Ovary (tissue), 9 donors: ENCODE results near the gene CPNE1. TPM values are rescaled to one million over a fixed set of nuclear protein-coding genes. Genes with fewer than 3 reads are reported as not detected.

Experiments
- DNase-seq, 5 donors: peaks; one replicate each; pipeline ENCODE4 v3.0.0-alpha.2; 2019 to 2020
- H3K27ac ChIP-seq, 2 donors: fragments of 200-600 bp; one replicate each; pipeline versions ENCODE4 v1.5.1 to v1.8.0; 2019 to 2022
- H3K27me3 ChIP-seq: fragments of 200-600 bp; one replicate; pipeline ENCODE4 v1.8.0; 2022
- H3K36me3 ChIP-seq: fragments of 200-600 bp; sonication (generic); one replicate; pipeline ENCODE4 v1.5.1; 2019
- H3K4me1 ChIP-seq: one replicate; pipeline ENCODE4 v1.8.1; 2013; ENCODE audit warnings: mild to moderate bottlenecking, moderate library complexity; ENCODE audit not compliant: insufficient read depth
- H3K4me3 ChIP-seq: fragments of 200-600 bp; sonication (generic); one replicate; pipeline ENCODE4 v1.5.1; 2017
- H3K9me3 ChIP-seq, 2 donors: fragments of 200-600 bp in 1 of 2; sonication (generic) in 1 of 2; one replicate each; pipeline versions ENCODE4 v1.5.1 to v1.8.1; 2013 to 2019; ENCODE audit warnings: mild to moderate bottlenecking in 1 of 2, moderate library complexity in 1 of 2
- EP300 ChIP-seq: sonication (generic); formaldehyde crosslinking; IDR thresholded peaks from one replicate; pipeline ENCODE4 v1.6.1; 2017; ENCODE audit warnings: antibody characterized with exemption
- POLR2A ChIP-seq: fragments of 450-650 bp; IDR thresholded peaks from one replicate; pipeline ENCODE4 v1.6.1; 2017; ENCODE audit warnings: antibody characterized with exemption, mild to moderate bottlenecking, moderate library complexity
- WGBS, 3 donors: extraction: QIAGEN DNeasy Blood & Tissue Kit in 1 of 3; methylation state at CpG; one replicate each; pipeline versions ENCODE4 v1.1.5 to v1.1.7; 2013 to 2017; 5-methylcytosine and 5-hydroxymethylcytosine counted together
- intact Hi-C, 4 donors: fragments of 100-400 bp; cut with DNase I; formaldehyde crosslinking; loops; one replicate each; pipeline versions ENCODE4 v1.11.0 to v1.15.1; 2022 to 2023
- polyA plus RNA-seq, 2 donors: library from polyadenylated mRNA; stranded (reverse); fragments of 200-250 nt in 1 of 2; fragments of 350-450 nt in 1 of 2; fragmentation: Illumina TruSeq in 1 of 2; extraction: RNeasy Lipid Tissue Mini Kit (QIAGEN cat#74804) in 1 of 2; gene quantifications; one replicate each; pipeline ENCODE4 v1.2.3, GENCODE V29; 2013 to 2014
- total RNA-seq, 7 donors: library from RNA; depleted of rRNA in 2 of 7; stranded (reverse); fragments of >200 nt in 2 of 7; fragmentation: NEBNext Ultra II Directional in 3 of 7; extraction: Animal tissue kit (Norgen Biotek cat#: 25700) in 3 of 7; gene quantifications; one replicate each; pipeline versions ENCODE4 v1.1.0 to v1.2.4, GENCODE V29; 2016 to 2023
- TF ChIP-seq, protein P1 (sequence below), 3 donors: fragments of 450-650 bp in 2 of 3; fragments of 200-600 bp in 1 of 3; IDR thresholded peaks; one replicate each; pipeline versions ENCODE4 v1.5.1 to v1.8.0; 2016 to 2022; ENCODE audit warnings: antibody characterized with exemption in 3 of 3, mild to moderate bottlenecking in 1 of 3
- donor health status: DM: no; HTN: no; CAD: no; lungs with moderate emphysema.
- donor health status: DM: no; HTN: no; CAD: no.
- donor health status: Bipolar disorder and iron deficiency.
- donor health status: DM: yes; HTN: yes; CAD: no.
- donor health status: DM: no; HTN: no; CAD: no.
- donor health status: DM: yes; HTN: yes; CAD: no.

CPNE1 gene
- total and polyA plus RNA-seq, 9 donors: 97.5 to 173 (median 157) TPM

GRCh38 chr20:35704514-35705261 lies 40.0 kb upstream of the CPNE1 start:
- H3K27me3 ChIP-seq: no peaks in the 10 kb centered on the region
- WGBS, 3 donors: 73 to 79% (median 76%) methylated on average over 5 of the region's 5 CpGs
- TF ChIP-seq EP300: no peak
- TF ChIP-seq, protein P1, sequence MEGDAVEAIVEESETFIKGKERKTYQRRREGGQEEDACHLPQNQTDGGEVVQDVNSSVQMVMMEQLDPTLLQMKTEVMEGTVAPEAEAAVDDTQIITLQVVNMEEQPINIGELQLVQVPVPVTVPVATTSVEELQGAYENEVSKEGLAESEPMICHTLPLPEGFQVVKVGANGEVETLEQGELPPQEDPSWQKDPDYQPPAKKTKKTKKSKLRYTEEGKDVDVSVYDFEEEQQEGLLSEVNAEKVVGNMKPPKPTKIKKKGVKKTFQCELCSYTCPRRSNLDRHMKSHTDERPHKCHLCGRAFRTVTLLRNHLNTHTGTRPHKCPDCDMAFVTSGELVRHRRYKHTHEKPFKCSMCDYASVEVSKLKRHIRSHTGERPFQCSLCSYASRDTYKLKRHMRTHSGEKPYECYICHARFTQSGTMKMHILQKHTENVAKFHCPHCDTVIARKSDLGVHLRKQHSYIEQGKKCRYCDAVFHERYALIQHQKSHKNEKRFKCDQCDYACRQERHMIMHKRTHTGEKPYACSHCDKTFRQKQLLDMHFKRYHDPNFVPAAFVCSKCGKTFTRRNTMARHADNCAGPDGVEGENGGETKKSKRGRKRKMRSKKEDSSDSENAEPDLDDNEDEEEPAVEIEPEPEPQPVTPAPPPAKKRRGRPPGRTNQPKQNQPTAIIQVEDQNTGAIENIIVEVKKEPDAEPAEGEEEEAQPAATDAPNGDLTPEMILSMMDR (IDR thresholded peaks at IDR 0.05): no peak
- no peak for TF ChIP-seq POLR2A
- no peak for DNase-seq
- no peak overlapping the region for H3K4me3 ChIP-seq
- intact Hi-C loops: loop anchor here in 1 of 4 donors (5.0 kb wide), 1 partner anchor 33 kb away; no protein-coding TSS in a partner anchor
- no peak overlapping the region for H3K27ac ChIP-seq
- no peaks in the 10 kb centered on the region for H3K36me3 ChIP-seq
- no peaks in the 10 kb centered on the region for H3K4me1 ChIP-seq
- H3K9me3 ChIP-seq: no peaks in the 10 kb centered on the region

- no peak for DNase-seq
- Histone ChIP-seq H3K4me1 (peaks cover 4% of the 10 kb centered on the region), H3K27ac (no peak overlapping the region), H3K27me3 (no peaks in the 10 kb centered on the region), H3K36me3 (no peaks in the 10 kb centered on the region), H3K4me3 (no peak overlapping the region), H3K9me3 (no peaks in the 10 kb centered on the region)
- 52 to 62% (median 54%) methylated on average over 4 of the region's 4 CpGs for WGBS, 3 donors
- intact Hi-C loops: loop anchor here in 1 of 4 donors (5.0 kb wide), 1 partner anchor 34 kb away; no protein-coding TSS in a partner anchor
- no peak for TF ChIP-seq EP300
- TF ChIP-seq POLR2A: no peak
- TF ChIP-seq, protein P1 (IDR thresholded peaks at IDR 0.05): no peak
Observed at GRCh38 chr20:35702824-35703695, 38.4 kb upstream of the CPNE1 start.

- Histone ChIP-seq H3K4me1 (peaks cover 7% of the 10 kb centered on the region), H3K4me3 (no peak overlapping the region), H3K36me3 (no peaks in the 10 kb centered on the region), H3K27ac (no peak overlapping the region), H3K27me3 (no peaks in the 10 kb centered on the region), H3K9me3 (no peaks in the 10 kb centered on the region)
- DNase-seq: peak in 1 of 5 donors; percentile 33
- TF ChIP-seq EP300 (no peak), POLR2A (no peak)
- TF ChIP-seq, protein P1 (IDR thresholded peaks at IDR 0.05): no peak
- intact Hi-C loops: loop anchor here in 1 of 4 donors (5.0 kb wide), 1 partner anchor 35 kb away; no protein-coding TSS in a partner anchor
- 66 to 74% (median 68%) methylated on average over 12 of the region's 12 CpGs for WGBS, 3 donors
Observed at GRCh38 chr20:35702051-35702823, 37.5 kb upstream of the CPNE1 start.

DNA sequence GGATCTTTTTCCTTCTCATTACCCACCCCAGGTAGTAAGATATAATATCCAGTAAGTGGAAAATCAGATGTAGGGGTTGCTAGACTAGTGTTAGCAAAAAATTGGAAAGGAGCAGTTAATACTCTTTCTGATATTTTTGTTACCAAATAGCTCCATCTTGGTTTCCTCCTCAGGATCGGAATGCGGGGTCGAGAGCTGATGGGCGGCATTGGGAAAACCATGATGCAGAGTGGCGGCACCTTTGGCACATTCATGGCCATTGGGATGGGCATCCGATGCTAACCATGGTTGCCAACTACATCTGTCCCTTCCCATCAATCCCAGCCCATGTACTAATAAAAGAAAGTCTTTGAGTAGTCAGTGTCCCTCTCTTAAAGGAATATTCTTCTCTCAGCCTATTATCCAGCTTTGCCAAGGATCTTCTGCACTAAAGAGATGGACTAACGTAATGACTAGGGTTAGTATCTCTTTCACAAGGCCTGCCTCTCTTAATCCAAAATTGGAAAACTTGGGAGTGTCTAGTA lies 36.0 kb upstream of the CPNE1 start:
- Histone ChIP-seq H3K4me1 (peaks cover 7% of the 10 kb centered on the region), H3K4me3 (no peak overlapping the region), H3K27me3 (no peaks in the 10 kb centered on the region), H3K9me3 (no peaks in the 10 kb centered on the region), H3K36me3 (no peaks in the 10 kb centered on the region), H3K27ac (no peak overlapping the region)
- no peak for DNase-seq
- WGBS, 3 donors: 82 to 92% (median 87%) methylated on average over 7 of the region's 7 CpGs
- no peak for TF ChIP-seq POLR2A
- TF ChIP-seq, protein P1 (IDR thresholded peaks at IDR 0.05): no peak
- TF ChIP-seq EP300: no peak
- intact Hi-C loops: loop anchor here in 1 of 4 donors (5.0 kb wide), 1 partner anchor 37 kb away; no protein-coding TSS in a partner anchor
